Mesodermal cell (in vitro differentiated cells): ENCODE measurements around the gene INTS3.

Experiments
- H3K27ac ChIP-seq: 2 replicates; pipeline ENCODE4 v1.7.0; 2013; ENCODE audit warnings: mild to moderate bottlenecking, low read depth, low read length, moderate library complexity; ENCODE audit not compliant: severe bottlenecking
- H3K36me3 ChIP-seq: 2 replicates; pipeline ENCODE4 v1.7.1; 2013; ENCODE audit warnings: mild to moderate bottlenecking, low read length, moderate library complexity; ENCODE audit not compliant: control insufficient read depth, insufficient read depth
- H3K4me1 ChIP-seq: one replicate; pipeline ENCODE4 v1.7.1; 2013; ENCODE audit warnings: mild to moderate bottlenecking, low read length; ENCODE audit not compliant: insufficient read depth, control insufficient read depth, poor library complexity, severe bottlenecking
- H3K4me3 ChIP-seq: 2 replicates; pipeline ENCODE4 v1.7.0; 2013; ENCODE audit warnings: low read length, control low read depth, mild to moderate bottlenecking; ENCODE audit not compliant: insufficient read depth, poor library complexity, severe bottlenecking; ENCODE audit errors: extremely low read depth
- H3K9me3 ChIP-seq: 2 replicates; pipeline ENCODE4 v1.7.1; 2013; ENCODE audit warnings: mild to moderate bottlenecking, low read length, moderate library complexity; ENCODE audit not compliant: control insufficient read depth
- WGBS, 2 experiments: methylation state at CpG; one replicate each; pipeline ENCODE4 v1.1.5; 2013; ENCODE audit warnings: missing lambda C conversion rate in 2 of 2; ENCODE audit not compliant: insufficient coverage in 2 of 2; 5-methylcytosine and 5-hydroxymethylcytosine counted together

INTS3 gene

GRCh38 chr1:153799566-153800465, 72.0 kb downstream of the INTS3 start:
- Histone ChIP-seq H3K4me3 (no peak overlapping the region), H3K4me1 (peaks cover 3% of the 10 kb centered on the region), H3K36me3 (peaks cover 21% of the 10 kb centered on the region), H3K9me3 (no peaks in the 10 kb centered on the region), H3K27ac (no peak overlapping the region)
- WGBS, 2 experiments: 94 to 99% methylated on average over 17 to 24 of the region's 27 CpGs

- no peak overlapping the region for H3K4me3 ChIP-seq
- H3K9me3 ChIP-seq: no peaks in the 10 kb centered on the region
- no peak overlapping the region for H3K27ac ChIP-seq
- 95 to 98% methylated on average over 3 to 4 of the region's 7 CpGs for WGBS, 2 experiments
- H3K4me1 ChIP-seq: no peaks in the 10 kb centered on the region
- H3K36me3 ChIP-seq: peaks cover 25% of the 10 kb centered on the region
Observed at GRCh38 chr1:153800516-153800915, 72.7 kb downstream of the INTS3 start.

GRCh38 chr1:153801028-153801625, 73.3 kb downstream of the INTS3 start:
- peaks cover 26% of the 10 kb centered on the region for H3K36me3 ChIP-seq
- H3K4me3 ChIP-seq: no peak overlapping the region
- no peaks in the 10 kb centered on the region for H3K9me3 ChIP-seq
- H3K27ac ChIP-seq: no peak overlapping the region
- no peaks in the 10 kb centered on the region for H3K4me1 ChIP-seq
- WGBS, 2 experiments: 93 to 97% methylated on average over 5 to 6 of the region's 6 CpGs

GRCh38 chr1:153801786-153802697, 74.2 kb downstream of the INTS3 start:
- WGBS, 2 experiments: 98% methylated on average over 5 of the region's 7 CpGs
- Histone ChIP-seq H3K36me3 (peaks cover 32% of the 10 kb centered on the region), H3K27ac (no peak overlapping the region), H3K4me1 (no peaks in the 10 kb centered on the region), H3K9me3 (no peaks in the 10 kb centered on the region), H3K4me3 (no peak overlapping the region)

- 92 to 96% methylated on average over 2 to 3 of the region's 3 CpGs for WGBS, 2 experiments
- no peak overlapping the region for H3K27ac ChIP-seq
- no peaks in the 10 kb centered on the region for H3K9me3 ChIP-seq
- no peaks in the 10 kb centered on the region for H3K4me1 ChIP-seq
- peaks cover 47% of the 10 kb centered on the region for H3K36me3 ChIP-seq
- H3K4me3 ChIP-seq: no peak overlapping the region
Observed at GRCh38 chr1:153803470-153804056, 75.7 kb downstream of the INTS3 start.

GRCh38 chr1:153804112-153804511, 76.3 kb downstream of the INTS3 start:
- Histone ChIP-seq H3K27ac (no peak overlapping the region), H3K4me1 (no peaks in the 10 kb centered on the region), H3K4me3 (no peak overlapping the region), H3K9me3 (no peaks in the 10 kb centered on the region), H3K36me3 (peaks cover 52% of the 10 kb centered on the region)
- 89 to 100% methylated on average over 1 of the region's 2 CpGs for WGBS, 2 experiments

- WGBS, 2 experiments: 100% methylated on average over 2 of the region's 5 CpGs
- Histone ChIP-seq H3K27ac (no peak overlapping the region), H3K4me1 (no peaks in the 10 kb centered on the region), H3K36me3 (peaks cover 63% of the 10 kb centered on the region), H3K9me3 (no peaks in the 10 kb centered on the region), H3K4me3 (no peak overlapping the region)
Observed at GRCh38 chr1:153805042-153805745, 77.3 kb downstream of the INTS3 start.

GRCh38 chr1:153805886-153806719, 78.3 kb downstream of the INTS3 start:
- Histone ChIP-seq H3K36me3 (peaks cover 71% of the 10 kb centered on the region), H3K4me3 (no peak overlapping the region), H3K27ac (no peak overlapping the region), H3K4me1 (no peaks in the 10 kb centered on the region), H3K9me3 (no peaks in the 10 kb centered on the region)
- WGBS, 2 experiments: 89 to 94% methylated on average over 3 to 4 of the region's 11 CpGs

GRCh38 chr1:153816283-153816889, 88.5 kb downstream of the INTS3 start:
- H3K4me3 ChIP-seq: no peak overlapping the region
- peaks cover 90% of the 10 kb centered on the region for H3K36me3 ChIP-seq
- H3K27ac ChIP-seq: no peak overlapping the region
- no peaks in the 10 kb centered on the region for H3K9me3 ChIP-seq
- 97 to 98% methylated on average over 13 of the region's 13 CpGs for whole genome bisulfite sequencing, 2 experiments
- no peaks in the 10 kb centered on the region for H3K4me1 ChIP-seq
